B cell (primary cell): Measurements from ENCODE around the gene LHX4. TPM values are rescaled to one million over a fixed set of nuclear protein-coding genes. Genes with fewer than 3 reads are reported as not detected.

ENCODE experiments used
- ATAC-seq: fragments of 200-7000 bp; cut with Tn5 transposase; one replicate; pipeline ENCODE4 v1.10.0; 2021; ENCODE audit warnings: low read depth, mild to moderate bottlenecking, moderate number of reproducible peaks, moderate library complexity
- CTCF ChIA-PET: fragments of 350-600 bp; sonication (Branson Sonifier 250); formaldehyde crosslinking; loops from one replicate; lab custom pipeline; 2021; ENCODE audit warnings: antibody characterized with exemption, inconsistent platforms; lab: Charles Lee
- POLR2A ChIA-PET: fragments of 350-600 bp; sonication (Branson Sonifier 250); formaldehyde crosslinking; loops from one replicate; lab custom pipeline; 2021; ENCODE audit warnings: antibody characterized with exemption; lab: Charles Lee
- DNase-seq: peaks from one replicate; pipeline ENCODE4 v3.0.0; 2013
- H2AFZ ChIP-seq: 2 replicates; pipeline ENCODE4 v1.6.1; 2012; ENCODE audit warnings: mild to moderate bottlenecking, low read depth, low read length; ENCODE audit not compliant: insufficient read depth, poor library complexity, severe bottlenecking
- H3K27ac ChIP-seq, 2 donors: 1 replicate in 1 of 2; 2 replicates in 1 of 2; pipeline ENCODE4 v1.5.1; 2012 to 2013; ENCODE audit warnings: low read length in 2 of 2, mild to moderate bottlenecking in 2 of 2, moderate library complexity in 1 of 2
- H3K27me3 ChIP-seq, 4 experiments: fragments of 200-600 bp in 1 of 4; sonication (generic) in 1 of 4; replicated peaks in 1 of 4; 1 replicate in 2 of 4; 2 replicates in 2 of 4; pipeline versions ENCODE4 v1.6.1 to v1.7.0; 2013 to 2016; ENCODE audit warnings: low read length in 3 of 4, mild to moderate bottlenecking in 2 of 4, mixed read lengths in 1 of 4, moderate library complexity in 1 of 4; ENCODE audit not compliant: insufficient read depth in 4 of 4, control insufficient read depth in 3 of 4; ENCODE audit errors: control extremely low read depth in 1 of 4
- H3K36me3 ChIP-seq, 2 experiments: replicated peaks in 1 of 2; 1 replicate in 1 of 2; 2 replicates in 1 of 2; pipeline versions ENCODE4 v1.6.1 to v1.7.1; 2013; ENCODE audit warnings: low read length in 1 of 2; ENCODE audit not compliant: insufficient read depth in 2 of 2, control insufficient read depth in 1 of 2; ENCODE audit errors: control extremely low read depth in 1 of 2, extremely low read depth in 1 of 2
- H3K4me1 ChIP-seq, 2 donors: fragments of 200-600 bp in 1 of 2; sonication (generic) in 1 of 2; 1 replicate in 1 of 2; 2 replicates in 1 of 2; pipeline versions ENCODE4 v1.5.1 to v1.6.1; 2013 to 2017; ENCODE audit warnings: low read length in 2 of 2; ENCODE audit not compliant: control insufficient read depth in 2 of 2, insufficient read depth in 2 of 2
- H3K4me2 ChIP-seq: replicated peaks from 2 replicates; pipeline ENCODE3; 2012; ENCODE audit warnings: mild to moderate bottlenecking, low read depth, low read length; ENCODE audit not compliant: poor library complexity, severe bottlenecking
- H3K4me3 ChIP-seq, 5 experiments: fragments of 200-600 bp in 1 of 5; sonication (generic) in 1 of 5; 1 replicate in 3 of 5; 2 replicates in 2 of 5; pipeline versions ENCODE4 v1.5.1 to v1.7.0; 2011 to 2016; ENCODE audit warnings: low read length in 4 of 5, mild to moderate bottlenecking in 4 of 5, low read depth in 2 of 5, control low read depth in 1 of 5, moderate library complexity in 1 of 5; ENCODE audit not compliant: insufficient read depth in 1 of 5; ENCODE audit errors: control extremely low read depth in 1 of 5, extremely low read depth in 1 of 5
- H3K79me2 ChIP-seq: fragments of 200-600 bp; sonication (generic); one replicate; pipeline ENCODE4 v1.6.0; 2016; ENCODE audit warnings: low read length; ENCODE audit not compliant: control insufficient read depth, insufficient read depth
- H3K9ac ChIP-seq: fragments of 200-600 bp; sonication (generic); 2 replicates; pipeline ENCODE4 v1.6.1; 2017; ENCODE audit warnings: mild to moderate bottlenecking, low read length, moderate library complexity
- H3K9me3 ChIP-seq, 3 donors: one replicate each; pipeline versions ENCODE4 v1.6.1 to v1.7.1; 2013; ENCODE audit warnings: low read length in 2 of 3; ENCODE audit not compliant: control insufficient read depth in 2 of 3, insufficient read depth in 1 of 3; ENCODE audit errors: control extremely low read depth in 1 of 3
- H4K20me1 ChIP-seq: 2 replicates; pipeline ENCODE4 v1.6.0; 2012; ENCODE audit warnings: mild to moderate bottlenecking, low read length; ENCODE audit not compliant: insufficient read depth, control insufficient read depth, poor library complexity, severe bottlenecking
- H3K27ac Mint-ChIP-seq: one replicate; pipeline ENCODE4 v1.8.0; 2021; ENCODE audit warnings: mixed read lengths
- H3K27me3 Mint-ChIP-seq: one replicate; pipeline ENCODE4 v1.8.0; 2021; ENCODE audit warnings: mixed read lengths
- H3K4me1 Mint-ChIP-seq: one replicate; pipeline ENCODE4 v1.8.0; 2021; ENCODE audit warnings: mixed read lengths
- H3K4me3 Mint-ChIP-seq: one replicate; pipeline ENCODE4 v1.8.0; 2021; ENCODE audit warnings: mixed read lengths
- H3K9me3 Mint-ChIP-seq: one replicate; pipeline ENCODE4 v1.8.0; 2022; ENCODE audit warnings: mixed read lengths; ENCODE audit not compliant: insufficient read depth
- EZH2 ChIP-seq: IDR thresholded peaks from 2 replicates; pipeline ENCODE4 v1.6.1; 2012; ENCODE audit warnings: borderline replicate concordance, low read depth, mild to moderate bottlenecking, moderate library complexity, low read length; ENCODE audit not compliant: insufficient read depth, poor library complexity, severe bottlenecking
- WGBS: methylation state at CpG from one replicate; pipeline ENCODE4 v1.1.5; 2013; ENCODE audit warnings: missing lambda C conversion rate; ENCODE audit not compliant: insufficient coverage; 5-methylcytosine and 5-hydroxymethylcytosine counted together
- intact Hi-C: fragments of 100-400 bp; cut with micrococcal nuclease; formaldehyde crosslinking; loops from one replicate; pipeline ENCODE4 v1.10.0; 2022
- polyA plus RNA-seq: library from polyadenylated mRNA; depleted of rRNA; stranded (reverse); fragments of >200 nt; gene quantifications from 2 replicates; pipeline ENCODE4 v1.2.3, GENCODE V29; 2012
- total RNA-seq, 2 donors: library from RNA; stranded (reverse); fragments of 120-200 nt in 1 of 2; gene quantifications; 1 replicate in 1 of 2; 2 replicates in 1 of 2; pipeline versions ENCODE4 v1.2.3 to v1.2.4, GENCODE V29; 2013 to 2022
- TF ChIP-seq, protein P1 (sequence below): fragments of 200-600 bp; IDR thresholded peaks from one replicate; pipeline ENCODE4 v1.8.0; 2022; ENCODE audit warnings: antibody characterized with exemption, mild to moderate bottlenecking

The LHX4 gene
- total and polyA plus RNA-seq, 2 donors (not counting 1 experiment from before 2014, with no cell fraction given) = not detected

- no peaks in the 10 kb centered on the region for H3K27me3 Mint-ChIP-seq
- Histone ChIP-seq H3K36me3 (peaks cover 2 to 18% of the 10 kb centered on the region in 2 experiments), H3K27me3 (no peaks in the 10 kb centered on the region), H3K27ac (no peak overlapping the region), H4K20me1 (no peaks in the 10 kb centered on the region), H2AFZ (no peak overlapping the region), H3K4me1 (no peaks in the 10 kb centered on the region), H3K79me2 (no peaks in the 10 kb centered on the region), H3K4me2 (no peak overlapping the region), H3K9me3 (peaks cover 0 to 4% (median 3%) of the 10 kb centered on the region in 3 donors), H3K9ac (no peak overlapping the region), H3K4me3 (no peak overlapping the region)
- TF ChIP-seq, protein P1, sequence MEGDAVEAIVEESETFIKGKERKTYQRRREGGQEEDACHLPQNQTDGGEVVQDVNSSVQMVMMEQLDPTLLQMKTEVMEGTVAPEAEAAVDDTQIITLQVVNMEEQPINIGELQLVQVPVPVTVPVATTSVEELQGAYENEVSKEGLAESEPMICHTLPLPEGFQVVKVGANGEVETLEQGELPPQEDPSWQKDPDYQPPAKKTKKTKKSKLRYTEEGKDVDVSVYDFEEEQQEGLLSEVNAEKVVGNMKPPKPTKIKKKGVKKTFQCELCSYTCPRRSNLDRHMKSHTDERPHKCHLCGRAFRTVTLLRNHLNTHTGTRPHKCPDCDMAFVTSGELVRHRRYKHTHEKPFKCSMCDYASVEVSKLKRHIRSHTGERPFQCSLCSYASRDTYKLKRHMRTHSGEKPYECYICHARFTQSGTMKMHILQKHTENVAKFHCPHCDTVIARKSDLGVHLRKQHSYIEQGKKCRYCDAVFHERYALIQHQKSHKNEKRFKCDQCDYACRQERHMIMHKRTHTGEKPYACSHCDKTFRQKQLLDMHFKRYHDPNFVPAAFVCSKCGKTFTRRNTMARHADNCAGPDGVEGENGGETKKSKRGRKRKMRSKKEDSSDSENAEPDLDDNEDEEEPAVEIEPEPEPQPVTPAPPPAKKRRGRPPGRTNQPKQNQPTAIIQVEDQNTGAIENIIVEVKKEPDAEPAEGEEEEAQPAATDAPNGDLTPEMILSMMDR = no peak
- TF ChIP-seq EZH2 = no peak
- ChIA-PET POLR2A (no interaction called here), CTCF (no interaction called here)
- intact Hi-C loops = no loop called here
- H3K4me1 Mint-ChIP-seq = no peaks in the 10 kb centered on the region
- H3K4me3 Mint-ChIP-seq = no peak overlapping the region
- peaks cover 3% of the 10 kb centered on the region for H3K9me3 Mint-ChIP-seq
- H3K27ac Mint-ChIP-seq = no peak overlapping the region
- no peak for DNase-seq
- no peak for ATAC-seq
- 100% methylated on average over 4 of the region's 4 CpGs for WGBS
Measured at GRCh38 chr1:180311011-180311730, 81.1 kb downstream of the LHX4 start.

- Histone ChIP-seq H3K79me2 (no peaks in the 10 kb centered on the region), H3K9ac (no peak overlapping the region), H3K36me3 (peaks cover 2 to 18% of the 10 kb centered on the region in 2 experiments), H3K4me3 (no peak overlapping the region), H2AFZ (no peak overlapping the region), H4K20me1 (no peaks in the 10 kb centered on the region), H3K27me3 (no peaks in the 10 kb centered on the region), H3K4me2 (no peak overlapping the region), H3K27ac (no peak overlapping the region), H3K4me1 (no peaks in the 10 kb centered on the region), H3K9me3 (no peaks in the 10 kb centered on the region)
- DNase-seq = no peak
- WGBS = no CpG with 5 or more reads among the region's 2 CpGs
- H3K4me3 Mint-ChIP-seq = no peak overlapping the region
- no peak overlapping the region for H3K27ac Mint-ChIP-seq
- H3K4me1 Mint-ChIP-seq = no peaks in the 10 kb centered on the region
- ChIA-PET CTCF (no interaction called here), POLR2A (no interaction called here)
- intact Hi-C loops = no loop called here
- H3K27me3 Mint-ChIP-seq = no peaks in the 10 kb centered on the region
- ATAC-seq = no peak
- TF ChIP-seq, protein P1 = no peak
- TF ChIP-seq EZH2 = no peak
- H3K9me3 Mint-ChIP-seq = no peaks in the 10 kb centered on the region
Measured at GRCh38 chr1:180312926-180313325, 82.9 kb downstream of the LHX4 start.
